ENCODE results near the gene SELENOV. TPM values are rescaled to one million over a fixed set of nuclear protein-coding genes. Genes with fewer than 3 reads are reported as not detected.

The SELENOV gene
- total RNA-seq, 2 donors from 2014 or later = not detected

- Histone ChIP-seq H3K4me1 (replicated peaks) (peaks cover 5% of the 10 kb centered on the region), H3K27ac (peak within 1 kb of the TSS; percentile 71 to 76), H3K4me3 (peak within 1 kb of the TSS; percentile 65 to 85), H3K9me3 (no peaks in the 10 kb centered on the region), H3K36me3 (no peaks in the 10 kb centered on the region), H3K27me3 (replicated peaks; ENCODE audit: insufficient read depth) (no peaks in the 10 kb centered on the region)
- under 1% methylated on average over 44 of the region's 65 CpGs for WGBS
- intact Hi-C loops (cut with DNase I) = loop anchor here (5.0 kb wide), 4 partner anchors 60 to 425 kb away; partner anchors contain the start of gene RPS16
- peak; percentile 91 for DNase-seq (ENCODE audit: low spot score)
- peak; percentile 62 for TF ChIP-seq POLR2A (IDR thresholded peaks at IDR 0.05)
- TF ChIP-seq POLR2AphosphoS5 (IDR thresholded peaks at IDR 0.05) = peak; percentile 99
- peak; percentile 93 to 100 (median 99) for TF ChIP-seq CTCF (IDR thresholded peaks at IDR 0.05)
Observed at GRCh38 chr19:39532233-39533002, 17.5 kb downstream of the SELENOV start, which contains the start of gene EID2B. Gene EID2B, minus strand, starts transcription at chr19:39532852. Its CDS starts 50 bp downstream, at chr19:39532802.

DNA sequence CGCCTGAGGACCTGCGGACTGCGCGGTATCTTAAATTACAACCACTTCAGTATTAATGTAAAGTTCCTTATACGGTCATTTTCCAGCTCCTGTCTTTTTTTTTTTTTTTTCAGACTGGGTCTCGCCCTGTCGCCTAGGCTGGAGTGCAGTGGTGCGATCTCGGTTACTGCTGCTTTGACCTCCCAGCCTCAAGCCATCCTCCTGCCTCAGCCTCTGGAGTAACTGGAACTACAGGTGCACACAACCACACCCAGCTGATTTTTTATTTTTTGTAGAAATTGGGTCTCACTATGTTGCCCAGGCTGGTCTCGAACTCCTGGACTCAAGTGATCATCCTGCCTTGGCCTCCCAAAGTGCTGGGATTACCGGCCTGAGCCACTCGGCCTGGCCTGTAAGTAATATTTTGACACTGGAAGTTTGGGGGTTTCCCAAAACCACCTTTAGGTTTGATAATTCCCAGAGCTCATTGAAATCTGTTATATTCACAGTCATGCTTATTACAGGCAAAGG, 18.1 kb downstream of the SELENOV start:
- WGBS = 23% methylated on average over 12 of the region's 12 CpGs
- TF ChIP-seq CTCF (IDR thresholded peaks at IDR 0.05) (no peak), POLR2A (IDR thresholded peaks at IDR 0.05) (no peak), POLR2AphosphoS5 (IDR thresholded peaks at IDR 0.05) (no peak)
- Histone ChIP-seq H3K9me3 (no peaks in the 10 kb centered on the region), H3K4me1 (replicated peaks) (peaks cover 5% of the 10 kb centered on the region), H3K4me3 (peak overlapping the region in 1 of 2 donors; percentile 85), H3K27me3 (replicated peaks; ENCODE audit: insufficient read depth) (no peaks in the 10 kb centered on the region), H3K27ac (no peak overlapping the region), H3K36me3 (no peaks in the 10 kb centered on the region)
- intact Hi-C loops (cut with DNase I) = loop anchor here (5.0 kb wide), 4 partner anchors 61 to 426 kb away; partner anchors contain the start of gene RPS16
- DNase-seq (ENCODE audit: low spot score) = no peak

- Histone ChIP-seq H3K27me3 (replicated peaks; ENCODE audit: insufficient read depth) (no peaks in the 10 kb centered on the region), H3K4me1 (replicated peaks) (peaks cover 7% of the 10 kb centered on the region), H3K4me3 (no peak overlapping the region), H3K9me3 (no peaks in the 10 kb centered on the region), H3K27ac (no peak overlapping the region), H3K36me3 (no peaks in the 10 kb centered on the region)
- 65% methylated on average over 3 of the region's 3 CpGs for WGBS
- DNase-seq (ENCODE audit: low spot score) = no peak
- intact Hi-C loops (cut with DNase I) = loop anchor here (5.0 kb wide), 4 partner anchors 61 to 426 kb away; partner anchors contain the start of gene RPS16
- no peak for TF ChIP-seq POLR2AphosphoS5 (IDR thresholded peaks at IDR 0.05)
- no peak for TF ChIP-seq CTCF (IDR thresholded peaks at IDR 0.05)
Observed at GRCh38 chr19:39533791-39534190, 18.9 kb downstream of the SELENOV start.

DNA sequence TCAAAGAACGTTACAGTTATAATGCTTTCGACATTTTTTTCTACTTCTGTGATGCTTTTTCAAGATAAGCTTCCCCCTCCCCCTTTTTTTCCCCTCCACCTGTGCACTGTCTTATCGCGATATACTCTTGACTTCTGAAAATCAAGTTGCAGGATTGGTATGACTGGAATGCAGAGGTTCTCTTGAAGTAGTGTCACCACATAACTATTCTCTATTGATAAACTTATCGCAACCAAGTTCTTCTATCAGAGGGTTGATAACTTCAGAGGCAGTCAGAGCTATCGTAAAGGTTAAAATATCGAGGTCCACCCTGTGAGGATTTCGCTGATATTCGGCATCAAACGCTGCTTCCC, 24.2 kb downstream of the SELENOV start:
- no peak for DNase-seq (ENCODE audit: low spot score)
- TF ChIP-seq POLR2AphosphoS5 (IDR thresholded peaks at IDR 0.05) (no peak), CTCF (IDR thresholded peaks at IDR 0.05) (no peak), POLR2A (IDR thresholded peaks at IDR 0.05) (no peak)
- H3K4me3 ChIP-seq = peak overlapping the region; percentile 75 to 91
- WGBS = 2% methylated on average over 10 of the region's 10 CpGs
- no peaks in the 10 kb centered on the region for H3K27me3 ChIP-seq (replicated peaks; ENCODE audit: insufficient read depth)
- peaks cover 3% of the 10 kb centered on the region for H3K4me1 ChIP-seq (replicated peaks)
- H3K9me3 ChIP-seq = no peaks in the 10 kb centered on the region
- no peaks in the 10 kb centered on the region for H3K36me3 ChIP-seq
- peak overlapping the region; percentile 92 to 94 for H3K27ac ChIP-seq
- intact Hi-C loops (cut with DNase I) = no loop called here
